Forelimb muscle (tissue), 1 donor: ENCODE data around the gene TWF1. TPM values are rescaled to one million over a fixed set of nuclear protein-coding genes. Genes with fewer than 3 reads are reported as not detected.

Source experiments
- polyA plus RNA-seq: library from polyadenylated mRNA; unstranded; fragments of 120-200 nt; gene quantifications from one replicate; pipeline ENCODE4 v1.2.1, GENCODE V29; 2013; ENCODE audit not compliant: insufficient read length

TWF1 gene
- polyA plus RNA-seq, 1 donor, result 26.8 TPM

Other genes starting within 250 kb of the TWF1 start
- gene PUS7L, start 47.5 kb downstream of the TWF1 start, polyA plus RNA-seq, result 7.0 TPM
- gene IRAK4, start 47.4 kb downstream of the TWF1 start, polyA plus RNA-seq, result 7.1 TPM
- gene TMEM117, start 29.8 kb upstream of the TWF1 start, polyA plus RNA-seq, result 8.5 TPM